ENCODE results near the gene L2HGDH. TPM values are rescaled to one million over a fixed set of nuclear protein-coding genes. Genes with fewer than 3 reads are reported as not detected.

L2HGDH gene
- total and polyA plus RNA-seq, 10 of the 15 experiments (the other 5 are each of a cell fraction or from before 2014, with no cell fraction given), result 2.6 to 18.3 (median 13.5) TPM

- RAD21 ChIA-PET (ENCODE audit: unreplicated experiment), result interaction anchor here (0.6 to 1.3 kb wide), 9 partner anchors 8 to 548 kb away, joined by 3 to 6 read pairs (median 3); partner anchors contain the start of gene MAP4K5
- Histone ChIP-seq H3K27ac (ENCODE audit: control insufficient read depth, insufficient read depth) (peak overlapping the region; percentile 85), H3K9me3 (replicated peaks; ENCODE audit: control insufficient read depth, insufficient read depth, low read length) (peaks cover 6% of the 10 kb centered on the region; the same call in 1 of the 3 replicates), H4K20me1 (ENCODE audit: control insufficient read depth, insufficient read depth) (no peaks in the 10 kb centered on the region), H3K36me3 (ENCODE audit: control insufficient read depth in 2 of 2, insufficient read depth in 2 of 2, low read length in 1 of 2) (no peaks in the 10 kb centered on the region), H3K4me1 (ENCODE audit: control insufficient read depth, insufficient read depth, low read length) (peaks cover 4% of the 10 kb centered on the region; the same call in 1 of the 2 replicates), H3K27me3 (replicated peaks in 1 of 2; ENCODE audit: control insufficient read depth in 2 of 2, insufficient read depth in 2 of 2, low read length in 1 of 2) (no peaks in the 10 kb centered on the region), H3K9ac (ENCODE audit: control insufficient read depth, insufficient read depth, low read length) (peak overlapping the region; percentile 71), H3K79me2 (ENCODE audit: control insufficient read depth, insufficient read depth, low read length) (peaks cover 32% of the 10 kb centered on the region), H2AFZ (ENCODE audit: control insufficient read depth, low read depth, low read length) (peak overlapping the region; percentile 37; the same call in 1 of the 2 replicates), H3K4me2 (ENCODE audit: control insufficient read depth, insufficient read depth) (peak overlapping the region; percentile 82), H3K4me3 (peak overlapping the region; percentile 97)
- SMC1A ChIA-PET (ENCODE audit: uncharacterized antibody, unreplicated experiment), result interaction anchor here (3.4 kb wide), 1 partner anchor 9 kb away, joined by 19 read pairs; no protein-coding TSS in a partner anchor
- CTCF ChIA-PET, result interaction anchor here (3.2 kb wide), 1 partner anchor 9 kb away, joined by 39 read pairs; no protein-coding TSS in a partner anchor
- in situ Hi-C loops (cut with MboI) (no loop called here), intact Hi-C loops (cut with micrococcal nuclease; ENCODE audit: unreplicated experiment) (loop anchor here (5.0 to 10.0 kb wide), 2 partner anchors 450 to 512 kb away; no protein-coding TSS in a partner anchor)
- peak; percentile 44 for ATAC-seq
- no peak for FAIRE-seq
- WGBS (ENCODE audit: insufficient coverage, insufficient replicate concordance, low lambda C conversion rate, missing lambda C conversion rate), result 2% methylated on average over 18 of the region's 18 CpGs
- no peak for DNase-seq (ENCODE audit: low read depth, low spot score)
- POLR2A ChIA-PET, result interaction anchor here (0.6 to 0.9 kb wide), 5 partner anchors 9 to 52 kb away, joined by 3 to 7 read pairs (median 4); no protein-coding TSS in a partner anchor
- BruUV-seq (replicated peaks), result no TSS peak
- TF ChIP-seq HSF1 (IDR thresholded peaks at IDR 0.05; ENCODE audit: low read depth, low read length) (no peak), PBX3 (IDR thresholded peaks at IDR 0.05; ENCODE audit: insufficient replicate concordance, low read depth, low read length) (peak; percentile 72), SMARCA5 (IDR thresholded peaks at IDR 0.05) (peak; percentile 63; the same call in 1 of the 2 replicates), POU2F2 (IDR thresholded peaks at IDR 0.05; ENCODE audit: borderline replicate concordance, low read depth, low read length) (0 out of 3 replicates have a peak, but pooled peaks have one; percentile 43), ZBED1 (IDR thresholded peaks at IDR 0.05; ENCODE audit: borderline replicate concordance) (0 out of 2 replicates have a peak, but pooled peaks have one; percentile 18), IRF5 (IDR thresholded peaks at IDR 0.05; ENCODE audit: borderline replicate concordance) (no peak), CREB1 (IDR thresholded peaks at IDR 0.05; ENCODE audit: low read depth) (0 out of 2 replicates have a peak, but pooled peaks have one; percentile 29), ASH2L (IDR thresholded peaks at IDR 0.05; ENCODE audit: borderline replicate concordance, low read depth) (0 out of 2 replicates have a peak, but pooled peaks have one; percentile 21), KLF5 (IDR thresholded peaks at IDR 0.05; ENCODE audit: partially characterized antibody) (no peak), MLLT1 (IDR thresholded peaks at IDR 0.05) (0 out of 2 replicates have a peak, but pooled peaks have one; percentile 10), ZNF24 (IDR thresholded peaks at IDR 0.05) (peak; percentile 53; the same call in 1 of the 2 replicates), NRF1 (conservative IDR thresholded peaks at IDR 0.05; ENCODE audit: low read depth, low read length) (no peak), TAF1 (IDR thresholded peaks at IDR 0.05; ENCODE audit: borderline replicate concordance, low read depth, low read length) (peak; percentile 24; the same call in 1 of the 2 replicates), NKRF (conservative IDR thresholded peaks at IDR 0.05) (peak; percentile 76), MXI1 (IDR thresholded peaks at IDR 0.05; ENCODE audit: low read depth, low read length) (peak; percentile 74; the same call in 1 of the 2 replicates)
Measured at GRCh38 chr14:50312734-50313054, 665 bp upstream of the L2HGDH start.
